Mammary epithelial cell (primary cell): ENCODE measurements around the gene WLS.
"Not testable (repeated sequence)": the region's sequence is repeated elsewhere in the genome, so short reads cannot be mapped to it uniquely, and the experiment has no call there.

Experiments used
- EZH2 ChIP-seq: IDR thresholded peaks from 2 replicates; pipeline ENCODE4 v1.6.1; 2012; ENCODE audit warnings: low read length, inconsistent platforms, borderline replicate concordance
- TF ChIP-seq, protein P1 (sequence below), 2 donors: IDR thresholded peaks in 1 of 2; conservative IDR thresholded peaks in 1 of 2; 2 replicates each; pipeline ENCODE4 v1.5.1; 2011 to 2012; ENCODE audit warnings: inconsistent platforms in 2 of 2, low read length in 2 of 2, mild to moderate bottlenecking in 2 of 2, control low read depth in 1 of 2, low read depth in 1 of 2; ENCODE audit not compliant: insufficient read depth in 1 of 2; ENCODE audit errors: extremely low read depth in 1 of 2

DNA sequence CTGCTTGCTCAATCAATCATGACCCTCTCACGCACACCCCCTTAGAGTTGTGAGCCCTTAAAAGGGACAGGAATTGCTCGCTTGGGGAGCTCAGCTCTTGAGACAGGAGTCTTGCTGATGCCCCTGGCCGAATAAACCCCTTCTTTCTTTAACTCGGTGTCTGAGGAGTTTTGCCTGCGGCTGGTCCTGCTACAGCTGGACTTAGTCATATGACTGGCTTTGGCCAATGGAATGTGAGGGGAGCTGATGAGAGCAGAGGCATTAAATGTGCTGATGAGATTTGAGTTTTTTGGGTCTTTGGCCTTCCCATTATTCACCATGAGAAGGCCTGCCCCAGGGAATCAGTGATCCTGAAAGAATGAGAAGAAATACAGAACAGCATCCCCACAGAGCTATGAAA, 24.5 kb upstream of the WLS start:
- TF ChIP-seq, protein P1, sequence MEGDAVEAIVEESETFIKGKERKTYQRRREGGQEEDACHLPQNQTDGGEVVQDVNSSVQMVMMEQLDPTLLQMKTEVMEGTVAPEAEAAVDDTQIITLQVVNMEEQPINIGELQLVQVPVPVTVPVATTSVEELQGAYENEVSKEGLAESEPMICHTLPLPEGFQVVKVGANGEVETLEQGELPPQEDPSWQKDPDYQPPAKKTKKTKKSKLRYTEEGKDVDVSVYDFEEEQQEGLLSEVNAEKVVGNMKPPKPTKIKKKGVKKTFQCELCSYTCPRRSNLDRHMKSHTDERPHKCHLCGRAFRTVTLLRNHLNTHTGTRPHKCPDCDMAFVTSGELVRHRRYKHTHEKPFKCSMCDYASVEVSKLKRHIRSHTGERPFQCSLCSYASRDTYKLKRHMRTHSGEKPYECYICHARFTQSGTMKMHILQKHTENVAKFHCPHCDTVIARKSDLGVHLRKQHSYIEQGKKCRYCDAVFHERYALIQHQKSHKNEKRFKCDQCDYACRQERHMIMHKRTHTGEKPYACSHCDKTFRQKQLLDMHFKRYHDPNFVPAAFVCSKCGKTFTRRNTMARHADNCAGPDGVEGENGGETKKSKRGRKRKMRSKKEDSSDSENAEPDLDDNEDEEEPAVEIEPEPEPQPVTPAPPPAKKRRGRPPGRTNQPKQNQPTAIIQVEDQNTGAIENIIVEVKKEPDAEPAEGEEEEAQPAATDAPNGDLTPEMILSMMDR (conservative IDR thresholded peaks at IDR 0.05 in 1 of 2, IDR thresholded peaks at IDR 0.05 in 1 of 2; ENCODE audit: extremely low read depth in 1 of 2, insufficient read depth in 1 of 2, low read depth in 1 of 2, low read length in 2 of 2), result not testable (repeated sequence)
- not testable (repeated sequence) for TF ChIP-seq EZH2
